ENCODE data around the gene ESYT2. TPM values are rescaled to one million over a fixed set of nuclear protein-coding genes. Genes with fewer than 3 reads are reported as not detected.

ESYT2 gene
- total RNA-seq, 1 experiment from 2014 or later: 59.4 TPM

GRCh38 chr7:158776474-158776873 is 52.8 kb downstream of the ESYT2 start:
- Histone ChIP-seq H3K9me3 (no peaks in the 10 kb centered on the region), H3K4me1 (peaks cover 16% of the 10 kb centered on the region), H3K36me3 (ENCODE audit: control insufficient read depth, insufficient read depth, low read length) (peaks cover 3% of the 10 kb centered on the region), H3K27me3 (replicated peaks; ENCODE audit: control insufficient read depth, insufficient read depth, low read length) (no peaks in the 10 kb centered on the region), H3K4me3 (ENCODE audit: low read depth, low read length) (no peak overlapping the region)
- ChIA-PET CTCF (no interaction called here), POLR2A (no interaction called here)
- Mint-ChIP-seq H3K27me3 (ENCODE audit: insufficient read depth, unreplicated experiment) (no peaks in the 10 kb centered on the region), H3K4me3 (ENCODE audit: unreplicated experiment) (no peak overlapping the region), H3K4me1 (ENCODE audit: low read depth, unreplicated experiment) (no peaks in the 10 kb centered on the region), H3K27ac (ENCODE audit: unreplicated experiment) (no peak overlapping the region), H3K9me3 (ENCODE audit: unreplicated experiment) (no peaks in the 10 kb centered on the region), H3K36me3 (ENCODE audit: insufficient read depth, unreplicated experiment) (peaks cover 46% of the 10 kb centered on the region)
- no peak for DNase-seq
- no TSS peak for BruUV-seq (replicated peaks)
- no peak for TF ChIP-seq CTCF (IDR thresholded peaks at IDR 0.05; ENCODE audit: insufficient read depth in 1 of 2, low read depth in 1 of 2, low read length in 1 of 2, severe bottlenecking in 1 of 2, unreplicated experiment in 1 of 2)
- intact Hi-C loops (cut with micrococcal nuclease; ENCODE audit: unreplicated experiment): no loop called here

GRCh38 chr7:158774952-158775351 is 54.4 kb downstream of the ESYT2 start:
- BruUV-seq (replicated peaks): no TSS peak
- intact Hi-C loops (cut with micrococcal nuclease; ENCODE audit: unreplicated experiment): no loop called here
- Mint-ChIP-seq H3K36me3 (ENCODE audit: insufficient read depth, unreplicated experiment) (peaks cover 51% of the 10 kb centered on the region), H3K4me3 (ENCODE audit: unreplicated experiment) (no peak overlapping the region), H3K27ac (ENCODE audit: unreplicated experiment) (no peak overlapping the region), H3K9me3 (ENCODE audit: unreplicated experiment) (no peaks in the 10 kb centered on the region), H3K27me3 (ENCODE audit: insufficient read depth, unreplicated experiment) (no peaks in the 10 kb centered on the region), H3K4me1 (ENCODE audit: low read depth, unreplicated experiment) (no peaks in the 10 kb centered on the region)
- Histone ChIP-seq H3K4me3 (ENCODE audit: low read depth, low read length) (no peak overlapping the region), H3K9me3 (no peaks in the 10 kb centered on the region), H3K27me3 (replicated peaks; ENCODE audit: control insufficient read depth, insufficient read depth, low read length) (no peaks in the 10 kb centered on the region), H3K4me1 (peaks cover 12% of the 10 kb centered on the region), H3K36me3 (ENCODE audit: control insufficient read depth, insufficient read depth, low read length) (no peaks in the 10 kb centered on the region)
- ChIA-PET POLR2A (no interaction called here), CTCF (no interaction called here)
- DNase-seq: no peak
- no peak for TF ChIP-seq CTCF (IDR thresholded peaks at IDR 0.05; ENCODE audit: insufficient read depth in 1 of 2, low read depth in 1 of 2, low read length in 1 of 2, severe bottlenecking in 1 of 2, unreplicated experiment in 1 of 2)

- no peak overlapping the region for H3K27ac Mint-ChIP-seq (ENCODE audit: unreplicated experiment)
- CTCF ChIA-PET: no interaction called here
- Histone ChIP-seq H3K4me1 (no peaks in the 10 kb centered on the region), H3K36me3 (ENCODE audit: control insufficient read depth, insufficient read depth, low read length) (no peaks in the 10 kb centered on the region), H3K27me3 (replicated peaks; ENCODE audit: control insufficient read depth, insufficient read depth, low read length) (no peaks in the 10 kb centered on the region), H3K4me3 (ENCODE audit: low read depth, low read length) (no peak overlapping the region), H3K9me3 (no peaks in the 10 kb centered on the region)
- peaks cover 46% of the 10 kb centered on the region for H3K36me3 Mint-ChIP-seq (ENCODE audit: insufficient read depth, unreplicated experiment)
- no peaks in the 10 kb centered on the region for H3K9me3 Mint-ChIP-seq (ENCODE audit: unreplicated experiment)
- DNase-seq: no peak
- H3K4me3 Mint-ChIP-seq (ENCODE audit: unreplicated experiment): no peak overlapping the region
- POLR2A ChIA-PET: interaction anchor here (0.6 kb wide), 1 partner anchor 47 kb away, joined by 3 read pairs; no protein-coding TSS in a partner anchor
- intact Hi-C loops (cut with micrococcal nuclease; ENCODE audit: unreplicated experiment): no loop called here
- H3K4me1 Mint-ChIP-seq (ENCODE audit: low read depth, unreplicated experiment): no peaks in the 10 kb centered on the region
- no peak for TF ChIP-seq CTCF (IDR thresholded peaks at IDR 0.05; ENCODE audit: insufficient read depth in 1 of 2, low read depth in 1 of 2, low read length in 1 of 2, severe bottlenecking in 1 of 2, unreplicated experiment in 1 of 2)
- BruUV-seq (replicated peaks): no TSS peak
- H3K27me3 Mint-ChIP-seq (ENCODE audit: insufficient read depth, unreplicated experiment): no peaks in the 10 kb centered on the region
These were observed 56.4 kb downstream of the ESYT2 start for GRCh38 chr7:158772916-158773315.

Data from Caco-2 (cell line).